NCI-H510A treated with DMSO at 0.1 percent for 48 hours (cell line): Measurements from ENCODE around the gene HOMER2.
"Not testable (repeated sequence)": the region's sequence is repeated elsewhere in the genome, so short reads cannot be mapped to it uniquely, and the experiment has no call there.

Source experiments
- DNase-seq: peaks from one replicate; lab custom pipeline; 2025; lab: John Stamatoyannopoulos, UW

HOMER2 gene

GRCh38 chr15:82894971-82895520 is 57.5 kb downstream of the HOMER2 start:
- DNase-seq = no peak

- not testable (repeated sequence) for DNase-seq
These were observed 59.0 kb downstream of the HOMER2 start for GRCh38 chr15:82893473-82893872.

- DNase-seq = no peak
These were observed 59.9 kb downstream of the HOMER2 start for GRCh38 chr15:82892573-82892972.

- no peak for DNase-seq
These were observed 61.5 kb downstream of the HOMER2 start for GRCh38 chr15:82890995-82891390.

- no peak for DNase-seq
These were observed 62.1 kb downstream of the HOMER2 start for GRCh38 chr15:82890338-82890994.

- no peak for DNase-seq
These were observed 70.1 kb downstream of the HOMER2 start for GRCh38 chr15:82882273-82882928.

GRCh38 chr15:82881747-82882146 is 70.8 kb downstream of the HOMER2 start:
- DNase-seq = no peak

GRCh38 chr15:82880704-82881103 is 71.8 kb downstream of the HOMER2 start:
- DNase-seq = no peak

GRCh38 chr15:82878325-82878724 is 74.2 kb downstream of the HOMER2 start:
- no peak for DNase-seq

GRCh38 chr15:82877825-82878224 is 74.7 kb downstream of the HOMER2 start:
- no peak for DNase-seq

GRCh38 chr15:82875411-82876003 is 77.0 kb downstream of the HOMER2 start:
- DNase-seq = no peak

GRCh38 chr15:82874961-82875360 is 77.6 kb downstream of the HOMER2 start:
- no peak for DNase-seq

- no peak for DNase-seq
These were observed 78.3 kb downstream of the HOMER2 start for GRCh38 chr15:82874267-82874666.

GRCh38 chr15:82873000-82873680 is 79.4 kb downstream of the HOMER2 start:
- DNase-seq = no peak

GRCh38 chr15:82871832-82872484 is 80.6 kb downstream of the HOMER2 start:
- DNase-seq = no peak

GRCh38 chr15:82871358-82871757 is 81.2 kb downstream of the HOMER2 start:
- no peak for DNase-seq

- no peak for DNase-seq
These were observed 81.7 kb downstream of the HOMER2 start for GRCh38 chr15:82870727-82871320.

GRCh38 chr15:82865981-82866380 is 86.5 kb downstream of the HOMER2 start:
- not testable (repeated sequence) for DNase-seq

GRCh38 chr15:82865581-82865980 is 86.9 kb downstream of the HOMER2 start:
- not testable (repeated sequence) for DNase-seq

- DNase-seq = no peak
These were observed 87.6 kb downstream of the HOMER2 start for GRCh38 chr15:82864967-82865366.

GRCh38 chr15:82862886-82863285 is 89.6 kb downstream of the HOMER2 start:
- no peak for DNase-seq

- no peak for DNase-seq
These were observed 93.6 kb downstream of the HOMER2 start for GRCh38 chr15:82858932-82859331.
